GM20000 (cell line): Measurements from ENCODE around the gene FOXP1.

Experiments
- DNase-seq: peaks from one replicate; pipeline ENCODE4 v3.0.0; 2012; ENCODE audit warnings: low spot score
- TF ChIP-seq, protein P1 (sequence below): IDR thresholded peaks from 2 replicates; pipeline ENCODE4 v1.5.1; 2012; ENCODE audit warnings: mild to moderate bottlenecking, control low read depth; ENCODE audit errors: extremely low read depth, missing control alignments

Gene FOXP1

DNA sequence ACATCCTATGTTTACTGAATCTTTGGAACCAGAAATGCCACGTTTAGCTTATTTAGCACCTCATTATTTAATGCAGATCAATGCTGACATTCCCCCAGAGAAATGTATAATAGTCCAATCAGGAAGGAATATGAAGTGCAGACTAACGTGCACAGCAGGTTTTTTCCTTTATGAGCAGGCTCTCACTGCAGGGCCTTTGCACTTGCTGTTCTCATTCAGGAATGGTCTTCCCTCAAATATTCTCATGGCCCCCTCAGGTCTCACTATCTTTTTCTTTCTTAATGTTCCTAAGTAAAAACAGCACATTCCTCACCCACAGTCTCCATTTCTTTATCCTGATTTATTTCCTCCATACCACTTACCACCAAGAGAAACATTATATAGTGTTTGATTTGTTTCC is 174.6 kb downstream of the FOXP1 start:
- DNase-seq: no peak

GRCh38 chr3:71407823-71408222 is 175.7 kb downstream of the FOXP1 start:
- no peak for DNase-seq
- TF ChIP-seq, protein P1, sequence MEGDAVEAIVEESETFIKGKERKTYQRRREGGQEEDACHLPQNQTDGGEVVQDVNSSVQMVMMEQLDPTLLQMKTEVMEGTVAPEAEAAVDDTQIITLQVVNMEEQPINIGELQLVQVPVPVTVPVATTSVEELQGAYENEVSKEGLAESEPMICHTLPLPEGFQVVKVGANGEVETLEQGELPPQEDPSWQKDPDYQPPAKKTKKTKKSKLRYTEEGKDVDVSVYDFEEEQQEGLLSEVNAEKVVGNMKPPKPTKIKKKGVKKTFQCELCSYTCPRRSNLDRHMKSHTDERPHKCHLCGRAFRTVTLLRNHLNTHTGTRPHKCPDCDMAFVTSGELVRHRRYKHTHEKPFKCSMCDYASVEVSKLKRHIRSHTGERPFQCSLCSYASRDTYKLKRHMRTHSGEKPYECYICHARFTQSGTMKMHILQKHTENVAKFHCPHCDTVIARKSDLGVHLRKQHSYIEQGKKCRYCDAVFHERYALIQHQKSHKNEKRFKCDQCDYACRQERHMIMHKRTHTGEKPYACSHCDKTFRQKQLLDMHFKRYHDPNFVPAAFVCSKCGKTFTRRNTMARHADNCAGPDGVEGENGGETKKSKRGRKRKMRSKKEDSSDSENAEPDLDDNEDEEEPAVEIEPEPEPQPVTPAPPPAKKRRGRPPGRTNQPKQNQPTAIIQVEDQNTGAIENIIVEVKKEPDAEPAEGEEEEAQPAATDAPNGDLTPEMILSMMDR: no peak

More for the DNA sequence above, 174.6 kb downstream of the FOXP1 start:
- TF ChIP-seq, protein P1: no peak

GRCh38 chr3:71406972-71407810 is 176.3 kb downstream of the FOXP1 start:
- DNase-seq: no peak
- TF ChIP-seq, protein P1: no peak

GRCh38 chr3:71402911-71403310 is 180.6 kb downstream of the FOXP1 start:
- DNase-seq: no peak
- TF ChIP-seq, protein P1: no peak

GRCh38 chr3:71402280-71402679 is 181.2 kb downstream of the FOXP1 start:
- TF ChIP-seq, protein P1: no peak
- no peak for DNase-seq

GRCh38 chr3:71401695-71402231 is 181.8 kb downstream of the FOXP1 start:
- no peak for DNase-seq
- TF ChIP-seq, protein P1: no peak

DNA sequence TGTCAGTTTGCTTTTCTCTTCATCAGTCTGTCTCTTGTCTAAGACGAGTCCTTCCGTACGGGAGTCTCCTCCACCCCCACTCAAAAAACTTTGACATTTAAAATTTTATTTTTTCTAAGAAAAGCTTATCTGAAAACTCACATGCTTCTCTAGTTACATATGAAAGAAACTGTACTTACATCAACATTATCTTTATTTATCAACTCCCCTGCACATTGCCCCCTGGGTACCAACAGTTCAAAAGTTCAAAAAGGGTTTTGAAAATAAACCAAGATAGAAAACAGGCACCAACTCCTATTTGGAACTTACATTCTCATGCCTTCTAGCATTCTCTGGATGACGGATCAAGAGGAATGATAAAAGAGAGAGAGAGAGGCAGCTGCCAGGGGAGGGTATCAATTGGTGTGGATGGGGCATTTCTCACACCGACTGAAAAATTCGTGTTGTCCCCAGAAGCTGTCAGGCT is 182.5 kb downstream of the FOXP1 start:
- TF ChIP-seq, protein P1: no peak
- no peak for DNase-seq
